NCI-H526 treated with DMSO at 0.1 percent for 48 hours (cell line): Measurements from ENCODE around the gene NDE1.
"Not testable (repeated sequence)": the region's sequence is repeated elsewhere in the genome, so short reads cannot be mapped to it uniquely, and the experiment has no call there.

Experiments
- DNase-seq: peaks from one replicate; lab custom pipeline; 2025; lab: John Stamatoyannopoulos, UW

The NDE1 gene

GRCh38 chr16:15650698-15651171, 690 bp downstream of the NDE1 start:
- no peak for DNase-seq

GRCh38 chr16:15652293-15653001, 2.4 kb downstream of the NDE1 start:
- DNase-seq, result no peak

- no peak for DNase-seq
Measured at GRCh38 chr16:15653227-15653626, 3.2 kb downstream of the NDE1 start.

- DNase-seq, result no peak
Measured at GRCh38 chr16:15654591-15654990, 4.5 kb downstream of the NDE1 start.

GRCh38 chr16:15655561-15655960, 5.5 kb downstream of the NDE1 start:
- DNase-seq, result not testable (repeated sequence)

GRCh38 chr16:15658149-15658548, 8.1 kb downstream of the NDE1 start:
- DNase-seq, result no peak

GRCh38 chr16:15658556-15658955, 8.5 kb downstream of the NDE1 start:
- DNase-seq, result no peak

GRCh38 chr16:15660203-15660601, 10.2 kb downstream of the NDE1 start:
- DNase-seq, result no peak

- no peak for DNase-seq
Measured at GRCh38 chr16:15665107-15665506, 15.1 kb downstream of the NDE1 start.

GRCh38 chr16:15667091-15667742, 17.2 kb downstream of the NDE1 start:
- no peak for DNase-seq

- no peak for DNase-seq
Measured at GRCh38 chr16:15671530-15672117, 21.6 kb downstream of the NDE1 start.

- DNase-seq, result not testable (repeated sequence)
Measured at GRCh38 chr16:15672127-15672513, 22.1 kb downstream of the NDE1 start.

- no peak for DNase-seq
Measured at GRCh38 chr16:15672514-15673167, 22.6 kb downstream of the NDE1 start.

- no peak for DNase-seq
Measured at GRCh38 chr16:15674571-15674970, 24.5 kb downstream of the NDE1 start.

GRCh38 chr16:15676506-15676905, 26.5 kb downstream of the NDE1 start:
- no peak for DNase-seq

GRCh38 chr16:15677447-15677846, 27.4 kb downstream of the NDE1 start:
- no peak for DNase-seq

GRCh38 chr16:15682105-15682570, 32.1 kb downstream of the NDE1 start:
- no peak for DNase-seq

GRCh38 chr16:15686287-15686686, 36.2 kb downstream of the NDE1 start:
- DNase-seq, result no peak

- no peak for DNase-seq
Measured at GRCh38 chr16:15689290-15689689, 39.2 kb downstream of the NDE1 start.

GRCh38 chr16:15690296-15690695, 40.3 kb downstream of the NDE1 start:
- DNase-seq, result no peak

GRCh38 chr16:15691046-15691445, 41.0 kb downstream of the NDE1 start:
- no peak for DNase-seq

GRCh38 chr16:15692508-15692907, 42.5 kb downstream of the NDE1 start:
- not testable (repeated sequence) for DNase-seq

GRCh38 chr16:15694499-15694898, 44.5 kb downstream of the NDE1 start:
- no peak for DNase-seq
